Karpas-422 (cell line): ENCODE data around the gene MESP2. TPM values are rescaled to one million over a fixed set of nuclear protein-coding genes. Genes with fewer than 3 reads are reported as not detected.

Experiments used
- DNase-seq: peaks from one replicate; pipeline ENCODE4 v3.0.0-alpha.2; 2015
- H2AFZ ChIP-seq: fragments of 200-600 bp; sonication (generic); 2 replicates; pipeline ENCODE4 v1.6.1; 2014; ENCODE audit warnings: antibody characterized with exemption, low read length, mixed read lengths
- H3K27ac ChIP-seq: fragments of 200-600 bp; sonication (generic); 2 replicates; pipeline ENCODE4 v1.5.1; 2014; ENCODE audit warnings: mild to moderate bottlenecking, low read length, moderate library complexity
- H3K27me3 ChIP-seq: fragments of 200-600 bp; sonication (generic); 2 replicates; pipeline ENCODE4 v1.6.1; 2014; ENCODE audit warnings: low read length, mixed read lengths
- H3K36me3 ChIP-seq: fragments of 200-600 bp; sonication (generic); 2 replicates; pipeline ENCODE4 v1.6.1; 2014; ENCODE audit warnings: low read length, mixed read lengths; ENCODE audit not compliant: insufficient read depth
- H3K4me1 ChIP-seq: fragments of 200-600 bp; sonication (generic); 2 replicates; pipeline ENCODE4 v1.6.1; 2014; ENCODE audit warnings: mild to moderate bottlenecking, low read length, mixed read lengths
- H3K4me2 ChIP-seq: fragments of 200-600 bp; sonication (generic); 2 replicates; pipeline ENCODE4 v1.6.1; 2014; ENCODE audit warnings: low read length, low read depth, mild to moderate bottlenecking; ENCODE audit not compliant: poor library complexity, severe bottlenecking
- H3K4me3 ChIP-seq: fragments of 200-600 bp; sonication (generic); 2 replicates; pipeline ENCODE4 v1.5.1; 2014; ENCODE audit warnings: mild to moderate bottlenecking, antibody characterized with exemption, low read length, mixed read lengths
- H3K79me2 ChIP-seq: fragments of 200-600 bp; sonication (generic); 2 replicates; pipeline ENCODE4 v1.6.1; 2014; ENCODE audit warnings: mild to moderate bottlenecking, low read length, mixed read lengths
- H3K9ac ChIP-seq: fragments of 200-600 bp; sonication (generic); 2 replicates; pipeline ENCODE4 v1.6.0; 2014; ENCODE audit warnings: low read length
- H3K9me2 ChIP-seq: fragments of 200-600 bp; sonication (generic), shearing (Covaris generic); replicated peaks from 2 replicates; pipeline ENCODE4 v1.6.0; 2014; ENCODE audit warnings: mild to moderate bottlenecking, low read length, moderate library complexity; ENCODE audit not compliant: insufficient read depth
- H3K9me3 ChIP-seq: fragments of 300-700, 200-600 bp; sonication (generic); 2 replicates; pipeline ENCODE4 v1.6.1; 2014; ENCODE audit warnings: low read length, mixed read lengths
- H4K20me1 ChIP-seq: fragments of 200-600 bp; sonication (generic); 2 replicates; pipeline ENCODE4 v1.6.1; 2014; ENCODE audit warnings: mild to moderate bottlenecking, antibody characterized with exemption, low read length, low read depth; ENCODE audit not compliant: insufficient read depth
- total RNA-seq: library from RNA; depleted of rRNA; stranded (reverse); fragments of >200 nt; shearing (Covaris generic); gene quantifications from 2 replicates; pipeline ENCODE4 v1.2.3, GENCODE V29; 2014; ENCODE audit warnings: low replicate concordance; rRNA removed

The MESP2 gene
- total RNA-seq, 1 experiment from 2014 or later, result not detected

DNA sequence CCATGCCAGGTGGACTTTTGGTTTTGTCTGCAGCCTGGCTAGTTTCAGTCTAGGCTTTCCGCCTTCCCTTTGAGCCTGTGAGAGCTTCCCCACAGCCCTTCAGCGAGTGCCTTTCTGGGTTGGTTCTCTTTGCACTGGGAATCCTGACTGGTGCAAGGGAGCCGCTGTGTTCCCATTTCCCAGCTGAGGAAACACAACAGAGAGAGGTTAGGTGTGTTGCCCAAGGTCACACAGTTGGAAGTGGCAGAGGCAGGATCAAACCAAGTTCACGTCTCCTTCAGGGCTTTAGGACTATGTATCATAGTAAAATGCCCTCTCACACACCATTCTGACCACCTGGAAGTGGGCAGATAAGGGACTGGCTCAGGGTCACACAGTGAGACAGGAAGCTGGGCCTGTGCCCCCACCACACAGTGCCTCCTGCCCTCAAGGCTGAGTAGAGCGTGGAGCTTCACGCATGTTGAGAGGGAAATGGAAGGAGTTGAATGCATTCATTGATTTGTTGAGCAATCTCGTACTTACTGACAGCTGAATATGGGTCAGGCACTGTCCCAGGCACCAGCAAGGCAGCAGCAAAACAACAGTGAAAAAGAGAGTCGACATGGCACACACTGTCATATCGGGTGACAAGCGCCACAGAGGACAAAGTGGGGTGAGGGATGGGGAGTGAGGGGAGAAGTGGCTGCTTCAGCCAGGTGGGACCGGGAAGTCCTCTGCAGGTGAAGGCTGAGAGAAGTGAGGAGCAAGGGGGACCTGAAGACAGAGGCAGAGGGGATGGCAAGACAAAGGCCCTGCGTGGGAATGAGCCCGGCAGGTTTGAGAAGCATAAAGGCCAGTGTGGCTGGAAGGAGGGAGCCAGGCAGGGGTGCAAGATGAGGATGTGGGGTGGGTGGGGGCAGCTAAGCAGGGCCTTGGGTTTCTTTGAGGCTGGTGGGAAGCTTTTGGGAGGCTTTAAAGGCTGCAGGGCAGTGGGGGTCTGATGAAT lies 50.8 kb downstream of the MESP2 start:
- no peak overlapping the region for H3K9ac ChIP-seq
- no peaks in the 10 kb centered on the region for H3K36me3 ChIP-seq
- no peaks in the 10 kb centered on the region for H3K4me1 ChIP-seq
- H3K27me3 ChIP-seq, result no peaks in the 10 kb centered on the region
- H4K20me1 ChIP-seq, result no peaks in the 10 kb centered on the region
- no peaks in the 10 kb centered on the region for H3K9me2 ChIP-seq
- H3K4me3 ChIP-seq, result no peak overlapping the region
- no peak overlapping the region for H3K27ac ChIP-seq
- H2AFZ ChIP-seq, result no peak overlapping the region
- H3K4me2 ChIP-seq, result no peak overlapping the region
- DNase-seq, result no peak
- no peaks in the 10 kb centered on the region for H3K9me3 ChIP-seq
- H3K79me2 ChIP-seq, result no peaks in the 10 kb centered on the region

DNA sequence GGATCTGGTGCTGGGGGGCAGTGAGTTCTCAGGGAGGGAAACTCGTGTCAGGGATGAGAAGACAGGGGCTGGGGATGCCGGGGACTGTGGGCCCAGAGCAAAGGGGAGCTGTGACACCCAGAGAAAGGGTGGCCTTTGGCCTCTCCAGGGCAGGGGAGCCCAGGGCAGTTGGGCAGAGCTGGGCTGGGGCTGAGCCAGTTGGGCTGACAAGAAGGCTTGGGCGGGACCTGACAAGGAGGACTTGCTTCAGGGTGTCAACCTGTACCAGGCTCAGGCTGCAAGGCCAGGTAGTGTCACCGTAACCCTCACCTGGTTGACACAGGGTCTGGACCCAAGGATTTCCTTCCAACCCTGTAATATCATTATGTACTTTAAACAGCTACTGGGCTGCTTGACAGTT lies 51.7 kb downstream of the MESP2 start:
- Histone ChIP-seq H2AFZ (no peak overlapping the region), H3K9me2 (no peaks in the 10 kb centered on the region), H4K20me1 (no peaks in the 10 kb centered on the region), H3K27ac (no peak overlapping the region), H3K4me1 (no peaks in the 10 kb centered on the region), H3K4me2 (no peak overlapping the region), H3K27me3 (no peaks in the 10 kb centered on the region), H3K36me3 (no peaks in the 10 kb centered on the region), H3K9ac (no peak overlapping the region), H3K9me3 (no peaks in the 10 kb centered on the region), H3K4me3 (no peak overlapping the region), H3K79me2 (no peaks in the 10 kb centered on the region)
- DNase-seq, result no peak

Other genes with a start within 250 kb of the MESP2 start
- 5.1 and 5.5 TPM in 2 replicates for gene TICRR, start 200.9 kb upstream of the MESP2 start, total RNA-seq
- gene KIF7, start 120.9 kb upstream of the MESP2 start, total RNA-seq, result not detected in 2 replicates
- not detected in 2 replicates for gene PLIN1, start 97.0 kb upstream of the MESP2 start, total RNA-seq
- gene PEX11A, start 85.6 kb upstream of the MESP2 start, total RNA-seq, result not detected in 2 replicates
- gene WDR93, start 85.5 kb upstream of the MESP2 start, total RNA-seq, result not detected in 2 replicates
- 0.14 TPM in 1 of 2 replicates, not detected in the other for gene MESP1, start 25.1 kb upstream of the MESP2 start, total RNA-seq
- gene ANPEP, start 38.5 kb downstream of the MESP2 start, total RNA-seq, result 0.58 TPM in 1 of 2 replicates, not detected in the other
- 29.3 and 40.7 TPM in 2 replicates for gene AP3S2, start 117.7 kb downstream of the MESP2 start, total RNA-seq
- gene ARPIN, start 136.6 kb downstream of the MESP2 start, total RNA-seq, result not detected in 2 replicates
- 25.2 and 32.3 TPM in 2 replicates for gene ZNF710, start 225.0 kb downstream of the MESP2 start, total RNA-seq